ENCODE measurements around the gene LFNG.

The LFNG gene

DNA sequence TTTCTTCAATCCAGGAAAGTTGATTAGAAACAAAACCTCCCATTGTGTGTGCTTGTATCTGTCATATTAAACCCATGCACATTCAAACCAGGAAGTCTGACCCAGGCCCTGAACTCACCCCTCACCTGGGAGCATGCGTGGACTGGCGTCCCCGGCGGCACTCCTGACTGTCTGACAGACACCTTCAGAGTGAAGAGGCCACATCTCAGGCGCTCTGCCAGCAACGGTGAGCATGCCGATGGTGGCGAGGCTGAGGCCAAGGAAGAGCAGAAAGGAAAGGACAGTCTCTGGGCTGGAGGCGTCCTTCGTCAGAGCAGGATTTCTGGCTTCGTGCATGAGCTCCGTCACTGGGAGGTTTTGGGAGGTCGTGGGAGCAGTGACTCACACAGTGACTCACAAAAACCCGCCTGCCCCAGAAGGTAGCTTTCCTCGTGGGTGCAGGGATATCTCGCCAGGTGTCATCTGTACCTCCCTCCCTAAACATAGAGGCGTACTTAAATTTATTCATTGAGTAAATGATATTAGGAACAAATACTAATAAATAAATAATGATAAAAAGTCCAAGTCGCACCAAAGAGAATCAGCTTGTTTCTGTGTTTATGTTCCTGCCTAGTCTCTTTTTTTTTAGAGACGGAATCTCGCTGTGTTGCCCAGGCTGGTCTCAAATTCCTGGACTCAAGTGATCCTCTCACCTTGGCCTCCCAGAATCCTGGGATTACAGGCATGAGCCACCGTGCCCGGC, 52.7 kb downstream of the LFNG start:
- DNase-seq (ENCODE audit: low spot score): no peak

DNA sequence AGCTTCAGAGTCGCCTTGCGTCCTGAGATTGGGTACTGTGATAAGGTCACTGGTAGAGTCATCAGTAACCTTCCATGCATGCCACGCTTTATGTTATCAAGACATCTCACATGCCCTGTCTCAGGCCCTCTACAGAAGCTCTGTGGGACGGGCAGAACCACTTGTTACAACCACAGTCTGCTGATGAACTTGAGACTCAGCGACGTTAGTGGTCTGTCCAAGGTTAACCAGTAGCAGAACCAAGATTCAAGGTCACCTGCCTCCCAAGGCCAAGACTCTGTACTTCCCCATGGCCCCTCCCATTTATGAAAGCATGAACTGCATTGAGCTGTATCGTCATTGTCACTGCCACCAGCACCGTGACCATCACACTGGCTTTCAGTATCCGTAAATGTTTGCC, 54.2 kb downstream of the LFNG start:
- DNase-seq (ENCODE audit: low spot score): no peak

DNA sequence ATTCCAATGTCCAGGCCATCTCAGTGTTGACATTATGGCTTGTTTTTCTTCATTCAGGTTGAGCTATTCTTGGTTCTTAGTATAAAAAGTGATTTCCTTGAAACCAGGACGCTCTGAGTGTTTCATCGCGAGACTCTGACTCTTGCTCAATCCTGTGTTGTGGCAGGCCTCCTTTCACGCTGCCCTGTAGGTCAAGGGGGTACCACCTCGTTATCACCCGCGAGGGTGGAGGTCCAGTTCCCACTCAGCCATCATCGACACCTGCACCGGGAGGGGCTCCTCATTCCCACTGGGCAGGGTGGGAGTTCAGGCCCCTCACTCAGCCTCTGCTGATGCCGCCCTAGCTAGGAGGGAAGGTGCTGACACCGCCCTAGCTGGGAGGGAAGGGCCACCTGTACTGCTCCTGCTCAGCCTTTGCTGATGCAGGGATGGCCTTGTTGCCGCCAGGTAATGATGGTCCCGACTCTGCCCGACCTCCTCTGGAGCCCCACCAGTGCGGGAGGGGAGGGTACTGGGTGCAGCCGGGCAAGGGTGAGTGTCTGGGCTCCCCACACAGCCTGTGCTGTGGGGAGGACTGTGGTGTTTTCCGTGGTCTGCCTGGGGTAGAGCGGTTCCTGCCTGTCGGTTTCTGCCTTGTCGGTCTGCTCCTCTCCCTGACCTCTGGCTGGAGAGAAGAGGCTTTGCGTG, 55.6 kb downstream of the LFNG start:
- no peak for DNase-seq (ENCODE audit: low spot score)

DNA sequence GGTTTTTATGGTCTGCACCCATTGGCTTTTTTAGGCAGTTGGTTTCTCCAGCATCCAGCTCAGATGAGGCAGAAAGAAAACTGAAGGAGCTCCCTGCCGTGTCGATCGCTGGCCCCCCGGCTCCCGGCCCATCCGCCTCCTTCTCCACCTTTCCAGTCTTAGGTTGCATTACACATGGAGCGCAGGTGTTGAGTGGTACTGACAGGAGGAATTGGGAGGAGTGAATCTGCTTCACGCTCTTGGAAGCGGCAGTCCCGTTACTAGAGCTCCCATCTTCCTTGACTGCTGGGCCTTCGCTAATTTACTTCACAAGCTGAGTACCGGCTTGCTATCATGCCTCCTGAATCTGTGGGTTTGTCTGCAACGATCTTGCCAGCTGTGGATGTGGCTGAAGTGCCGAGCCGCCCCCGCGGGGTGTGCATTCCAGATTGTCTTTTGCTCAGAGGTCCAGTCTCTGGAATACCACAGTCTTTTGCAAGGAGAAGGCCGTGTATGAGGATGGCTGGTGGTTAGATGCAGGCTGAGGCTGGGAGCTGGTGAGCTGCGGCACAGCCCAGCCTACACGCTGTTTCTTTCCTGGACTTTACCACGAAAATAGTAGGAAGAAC, 56.3 kb downstream of the LFNG start:
- DNase-seq (ENCODE audit: low spot score): no peak

DNA sequence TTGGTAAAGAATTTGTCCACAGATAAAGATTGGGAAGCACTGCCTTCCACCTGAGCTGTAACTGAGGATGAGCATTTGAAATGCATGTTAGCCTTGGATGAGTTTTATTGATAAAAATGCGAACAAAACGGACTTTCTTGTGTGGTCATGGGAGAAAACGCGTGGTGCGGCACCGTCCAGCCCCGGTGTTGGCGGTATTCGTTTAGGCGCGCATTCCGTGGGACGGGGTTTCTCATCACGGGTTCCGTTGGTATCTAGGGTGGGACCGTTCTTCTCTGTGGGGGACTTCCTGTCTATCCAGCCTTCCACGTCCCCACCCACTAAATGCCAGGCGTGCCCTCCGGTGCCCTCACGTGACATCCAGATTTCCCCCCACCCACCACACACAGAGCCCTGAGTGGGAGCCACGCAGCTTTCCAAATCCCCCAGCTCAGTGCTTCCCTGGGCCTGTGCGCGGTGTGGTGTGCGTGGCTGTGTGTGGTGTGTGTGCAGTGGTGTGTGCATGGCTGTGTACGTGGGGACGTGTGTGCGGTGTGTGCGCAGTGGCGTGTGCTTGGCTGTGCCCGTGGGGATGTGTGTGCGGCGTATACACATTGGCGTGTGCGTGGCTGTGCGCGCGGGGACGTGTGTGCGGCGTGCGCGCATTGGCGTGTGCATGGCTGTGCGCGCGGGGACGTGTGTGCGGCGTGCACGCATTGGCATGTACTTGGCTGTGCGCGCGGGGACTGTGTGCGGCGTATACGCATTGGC, 57.3 kb downstream of the LFNG start:
- no peak for DNase-seq (ENCODE audit: low spot score)

Data from kidney capillary endothelial cell (primary cell).